HG03066 (cell line): Measurements from ENCODE around the gene PPA2.

Source experiments
- ATAC-seq: cut with Tn5 transposase; IDR thresholded peaks from one replicate; pipeline ENCODE4 v1.9.1; 2021; ENCODE audit warnings: low read depth; ENCODE audit not compliant: unreplicated experiment

PPA2 gene

GRCh38 chr4:105343146-105343931 lies 130.5 kb downstream of the PPA2 start:
- ATAC-seq = no peak

GRCh38 chr4:105329081-105329480 lies 144.8 kb downstream of the PPA2 start:
- ATAC-seq = no peak

- ATAC-seq = no peak
These were observed 145.9 kb downstream of the PPA2 start for GRCh38 chr4:105327956-105328355.

- ATAC-seq = no peak
These were observed 146.6 kb downstream of the PPA2 start for GRCh38 chr4:105327222-105327621.
